Stimulated activated CD4-positive, alpha-beta T cell treated with anti-CD3 and anti-CD28 coated beads, Interleukin-15, amount 100 ng/mL, for 24 hours (primary cell): ENCODE measurements around the gene LRMDA.

Experiments used
- DNase-seq: peaks from one replicate; pipeline ENCODE4 v3.0.0-alpha.2; 2020

The LRMDA gene

GRCh38 chr10:75894761-75895160, 463.3 kb downstream of the LRMDA start:
- DNase-seq, result no peak

DNA sequence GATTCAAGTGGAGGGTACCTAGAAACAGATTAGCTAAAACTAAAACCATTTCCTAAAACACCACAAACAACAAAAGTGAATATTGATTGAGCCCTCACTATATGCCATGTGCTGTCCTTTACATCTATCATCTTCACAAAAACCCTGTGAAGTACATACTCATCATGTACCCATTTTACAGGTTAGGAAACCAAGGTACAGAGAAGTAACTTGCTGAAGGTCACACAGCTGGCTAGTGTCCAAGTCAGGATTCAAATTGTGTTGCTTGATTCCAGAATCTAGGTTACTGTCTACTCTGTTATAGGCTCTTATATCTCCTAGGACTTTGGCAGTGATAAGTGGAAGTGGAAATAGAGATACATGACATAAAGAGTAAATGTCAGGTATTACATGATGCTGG, 463.8 kb downstream of the LRMDA start:
- no peak for DNase-seq

DNA sequence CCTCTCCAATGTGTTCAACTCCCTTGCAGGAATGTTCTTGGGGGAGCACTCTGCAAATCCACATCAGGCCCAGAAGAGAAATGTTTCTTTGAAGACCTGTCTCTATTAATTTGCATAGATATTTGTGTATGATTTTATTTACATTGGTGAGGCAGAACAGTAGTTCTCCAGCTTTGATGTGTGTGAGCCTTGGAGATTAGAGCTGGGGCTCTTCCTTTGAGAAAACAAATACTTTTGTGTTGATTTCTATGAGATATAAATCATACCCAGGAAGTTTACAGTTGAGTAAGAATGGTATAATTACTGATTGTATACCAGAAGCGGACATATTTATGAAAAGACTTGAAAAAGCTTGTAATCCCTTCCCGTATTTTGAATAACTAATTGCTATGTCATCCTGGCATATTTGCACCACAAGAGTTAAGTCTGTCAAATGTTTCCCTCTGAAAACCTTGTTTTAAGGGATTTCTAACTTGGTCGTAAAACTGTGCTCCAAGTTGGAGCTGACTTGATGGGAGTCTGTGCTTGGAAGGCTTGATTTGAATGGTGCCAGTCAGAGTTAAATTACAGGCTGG, 468.5 kb downstream of the LRMDA start:
- no peak for DNase-seq

DNA sequence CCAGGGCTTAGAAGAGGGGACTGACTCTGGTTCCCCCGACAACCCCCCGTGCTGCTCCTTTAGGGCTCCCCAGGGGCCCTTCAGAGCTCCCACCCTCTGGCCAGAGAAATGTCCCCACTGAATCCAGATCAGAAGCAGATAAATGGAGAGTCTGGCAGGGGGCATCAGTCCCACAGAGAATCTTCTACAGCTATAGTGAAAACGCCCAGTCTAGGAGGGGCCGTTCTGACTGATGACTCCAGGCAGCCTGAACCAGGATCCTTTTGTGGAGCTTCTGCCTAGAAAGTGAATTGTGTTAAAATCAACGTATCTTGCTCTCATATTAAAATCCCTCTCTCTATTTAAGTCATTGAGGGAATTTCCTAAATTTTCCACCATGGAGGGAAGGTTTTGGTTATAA, 471.4 kb downstream of the LRMDA start:
- DNase-seq, result no peak

DNA sequence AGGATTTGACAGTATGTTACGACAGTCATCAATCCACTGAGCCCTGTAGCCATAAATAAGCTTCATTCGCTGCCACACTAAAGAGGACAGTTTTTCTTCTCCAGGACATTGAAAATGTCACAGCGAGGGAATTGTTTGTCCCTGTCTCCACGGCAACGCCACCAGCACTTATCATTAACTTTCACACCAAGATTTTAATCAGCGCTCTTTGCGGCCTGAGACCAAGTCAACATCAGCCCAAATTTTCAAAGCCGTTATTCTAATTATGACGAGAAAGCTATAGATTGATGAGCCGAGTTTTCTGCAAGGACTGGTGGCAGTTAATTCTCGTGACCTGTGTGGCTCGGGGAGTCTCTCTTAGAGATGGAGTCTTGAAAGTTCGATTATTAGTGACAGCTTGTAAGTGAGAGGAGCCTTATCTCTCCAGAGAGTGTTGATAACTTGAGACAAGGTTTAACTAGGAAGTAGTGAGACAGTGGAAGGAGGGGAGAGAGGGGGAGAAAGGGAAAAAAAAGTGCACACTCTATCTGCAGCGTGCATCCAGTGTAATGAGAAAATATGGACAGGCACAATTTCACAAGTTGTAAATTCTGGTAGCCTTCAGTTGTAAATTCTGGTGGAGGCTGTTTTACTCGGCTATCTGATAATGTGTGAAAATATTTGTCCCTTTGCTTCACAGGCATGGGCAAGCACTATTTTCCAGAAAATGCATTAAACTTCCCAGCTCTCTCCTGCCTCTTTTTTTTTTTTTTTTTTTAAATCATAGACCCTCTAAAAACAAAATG, 473.3 kb downstream of the LRMDA start:
- DNase-seq, result no peak

- DNase-seq, result no peak
Observed at GRCh38 chr10:75905490-75905889, 474.1 kb downstream of the LRMDA start.

DNA sequence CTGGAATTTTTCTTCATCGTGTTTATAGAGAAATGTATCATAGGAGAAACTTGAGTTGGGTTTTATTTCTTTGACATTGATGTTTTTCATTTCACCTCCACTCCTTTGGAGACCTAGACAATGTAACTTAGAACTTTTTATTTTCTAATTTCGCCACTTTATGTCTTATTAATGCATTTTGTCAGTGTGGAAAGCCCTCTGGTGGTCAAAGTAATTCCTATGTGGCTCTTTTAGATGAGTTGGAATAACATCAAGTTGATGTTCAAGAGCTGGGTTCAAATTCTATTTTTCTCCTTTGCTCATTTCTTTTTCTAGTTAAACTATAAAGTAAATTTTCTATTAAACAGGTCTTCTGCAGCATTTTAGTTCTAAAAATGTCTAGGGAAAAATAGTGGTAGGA, 478.6 kb downstream of the LRMDA start:
- DNase-seq, result no peak

DNA sequence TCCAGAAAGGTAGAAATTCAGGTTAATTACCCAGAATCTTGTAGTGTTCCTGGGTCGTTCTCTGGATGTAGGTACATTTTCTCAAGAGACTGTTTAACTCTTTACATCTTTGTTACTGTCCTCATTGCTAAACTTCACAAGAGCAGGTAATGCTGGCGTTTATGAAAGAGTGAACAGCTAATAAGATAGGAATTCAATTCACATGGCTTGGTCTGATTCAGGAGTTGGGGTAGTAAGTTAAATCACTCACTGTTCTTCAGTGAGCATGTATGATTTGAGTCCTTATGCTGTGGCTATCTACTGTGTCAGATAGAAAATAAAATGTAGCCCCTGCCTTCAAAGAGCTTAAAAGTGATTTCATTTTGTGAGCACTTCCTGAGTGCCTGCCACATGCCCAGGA, 480.0 kb downstream of the LRMDA start:
- no peak for DNase-seq

DNA sequence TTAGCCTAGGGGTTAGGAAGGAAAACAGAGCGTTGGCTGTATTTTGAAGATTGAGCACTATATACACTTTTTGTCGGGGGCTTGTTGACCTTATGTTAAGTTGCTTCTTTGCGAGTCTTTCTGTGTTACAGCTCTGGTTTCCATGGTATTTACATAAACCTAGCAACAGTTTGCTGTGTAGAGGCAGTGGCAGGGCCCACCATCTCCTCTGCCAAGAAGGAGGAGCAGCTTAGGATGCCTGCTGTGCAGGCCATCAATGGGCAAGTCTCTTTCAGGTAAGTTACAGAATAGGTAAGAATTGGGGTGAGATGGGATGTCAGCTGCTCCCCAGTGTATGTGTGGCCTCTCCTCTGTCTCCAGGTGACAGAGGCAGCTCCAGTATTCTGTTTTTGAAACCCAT, 485.5 kb downstream of the LRMDA start:
- DNase-seq, result no peak

DNA sequence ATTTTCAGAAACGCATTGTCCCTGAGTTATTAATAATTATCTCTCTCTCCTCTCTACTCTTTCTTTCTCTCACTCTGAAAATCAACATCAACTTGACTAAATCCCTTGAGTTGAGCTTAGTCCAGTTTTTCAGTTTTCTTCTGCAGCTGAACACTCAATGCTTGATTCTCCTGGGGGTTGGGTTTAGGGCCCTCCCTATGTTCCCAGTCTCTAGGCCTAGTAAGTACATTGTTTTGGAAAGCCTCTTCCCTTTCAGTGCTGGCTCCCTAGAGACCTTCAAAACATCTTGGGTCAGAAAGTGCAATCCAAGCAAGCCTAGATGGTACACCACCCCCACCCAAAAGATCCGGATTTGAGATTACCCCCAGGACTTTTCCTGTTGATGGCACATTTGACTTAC, 488.5 kb downstream of the LRMDA start:
- no peak for DNase-seq

DNA sequence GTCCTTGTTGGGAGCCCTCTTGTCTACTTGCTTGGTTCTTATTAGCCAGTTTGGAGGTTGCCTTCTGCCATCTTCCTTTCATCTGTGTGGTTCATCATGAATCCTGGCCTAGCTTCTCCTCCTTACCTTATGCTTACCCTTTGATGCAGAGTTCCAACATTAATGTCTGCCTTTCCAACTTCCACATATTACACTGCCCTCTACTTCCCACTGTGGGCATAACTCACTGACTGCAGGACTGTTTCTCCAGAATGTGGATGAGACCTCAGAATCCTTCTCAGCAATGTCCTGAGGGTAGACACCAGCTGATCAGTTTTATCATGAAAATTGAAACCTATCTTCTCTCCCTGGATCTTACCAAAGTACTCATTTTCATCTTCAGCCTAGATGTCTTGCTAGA, 491.0 kb downstream of the LRMDA start:
- DNase-seq, result no peak

DNA sequence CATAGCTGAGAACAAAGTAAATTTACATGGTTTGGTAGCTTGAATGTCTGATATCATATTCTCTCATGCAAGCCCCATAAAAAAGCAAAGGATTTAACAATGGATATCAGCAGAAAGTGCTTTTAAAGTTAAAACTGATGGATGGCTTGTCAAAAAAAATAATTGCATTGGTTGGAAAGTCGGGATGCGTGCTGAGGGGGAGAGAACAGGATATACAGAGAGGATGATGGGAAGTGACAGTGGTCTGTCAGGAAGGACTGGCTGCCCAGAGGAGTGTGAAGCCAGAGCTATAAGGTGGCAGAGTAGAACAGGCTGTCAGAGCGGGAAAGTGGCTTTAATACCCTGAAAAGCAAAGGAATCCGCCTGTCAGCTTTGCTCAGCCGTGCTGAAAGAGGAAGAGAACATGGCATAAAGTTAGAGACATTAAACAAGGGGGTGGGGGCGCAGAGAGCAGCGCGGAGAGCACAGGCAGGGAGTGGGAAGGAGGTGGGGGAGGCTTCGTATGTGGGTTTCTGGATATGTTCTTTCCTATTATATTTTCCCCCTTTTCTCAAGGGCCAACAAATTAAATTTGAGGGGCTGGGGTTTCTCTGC, 493.0 kb downstream of the LRMDA start:
- no peak for DNase-seq

GRCh38 chr10:75925999-75926398, 494.6 kb downstream of the LRMDA start:
- no peak for DNase-seq

DNA sequence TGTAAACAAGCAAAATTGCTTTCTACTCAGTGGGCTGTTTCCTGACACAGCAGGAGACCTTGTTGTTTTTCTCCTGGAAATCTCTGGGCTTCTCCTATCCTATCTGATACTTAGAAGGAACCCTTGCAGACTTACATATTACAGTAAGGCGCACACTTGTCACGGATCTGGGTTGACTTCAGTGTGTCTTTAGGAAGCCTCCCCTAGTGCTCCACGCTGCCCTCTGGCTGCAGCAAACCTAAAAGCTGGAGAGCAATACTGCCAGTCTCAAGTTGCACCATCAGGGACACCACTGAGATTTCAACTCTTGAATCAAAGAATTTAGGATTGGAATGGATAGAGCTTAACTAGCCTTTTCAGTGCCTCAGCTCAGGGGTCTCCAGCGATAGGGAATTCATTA, 495.3 kb downstream of the LRMDA start:
- no peak for DNase-seq

GRCh38 chr10:75928231-75928630, 496.8 kb downstream of the LRMDA start:
- no peak for DNase-seq

GRCh38 chr10:75929630-75930161, 498.3 kb downstream of the LRMDA start:
- DNase-seq, result no peak

DNA sequence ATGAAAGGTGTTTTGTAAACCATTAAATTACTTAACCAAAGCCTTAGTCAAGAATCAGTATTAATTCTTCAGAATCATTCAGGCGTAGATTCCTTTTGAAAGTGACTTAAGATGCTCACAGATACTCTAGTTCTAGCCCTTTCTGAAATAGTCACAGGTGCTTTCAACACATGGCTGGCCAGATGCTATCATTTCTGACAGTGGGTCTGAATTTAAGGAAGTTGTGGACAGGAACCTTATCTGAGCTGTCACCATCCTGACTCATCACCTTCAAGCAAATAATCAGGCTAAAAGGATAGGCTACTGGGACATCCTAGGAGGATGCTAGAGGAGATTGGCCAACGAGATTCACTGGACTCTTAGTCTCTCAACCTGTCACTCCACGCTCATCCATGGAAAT, 501.5 kb downstream of the LRMDA start:
- no peak for DNase-seq

- DNase-seq, result no peak
Observed at GRCh38 chr10:75935240-75935639, 503.8 kb downstream of the LRMDA start.

GRCh38 chr10:75935650-75936400, 504.4 kb downstream of the LRMDA start:
- no peak for DNase-seq

- no peak for DNase-seq
Observed at GRCh38 chr10:75936841-75937240, 505.4 kb downstream of the LRMDA start.

DNA sequence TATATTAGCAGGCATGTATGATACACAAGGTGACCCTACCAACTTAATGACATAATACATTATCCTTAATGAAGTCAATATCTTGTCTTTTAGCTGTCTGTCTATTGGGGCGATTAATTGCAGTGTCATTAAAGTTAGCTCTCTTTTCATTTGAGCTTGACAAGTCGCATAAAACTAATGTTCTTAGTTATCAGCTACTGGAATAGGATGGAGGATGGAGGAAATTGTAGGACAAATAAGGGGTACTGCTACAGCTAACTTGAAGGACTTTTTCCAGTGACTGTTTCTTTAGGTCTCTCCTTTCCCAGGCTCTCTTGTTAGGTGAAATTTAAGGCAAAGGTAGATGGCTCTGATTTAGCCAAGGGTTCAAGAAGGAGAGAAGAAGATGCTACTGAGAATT, 506.4 kb downstream of the LRMDA start:
- no peak for DNase-seq

- DNase-seq, result no peak
Observed at GRCh38 chr10:75938380-75939122, 507.1 kb downstream of the LRMDA start.

- DNase-seq, result no peak
Observed at GRCh38 chr10:75939541-75939940, 508.1 kb downstream of the LRMDA start.
